Left lung (tissue), 10 donors: ENCODE measurements around the gene C18orf32. TPM values are rescaled to one million over a fixed set of nuclear protein-coding genes. Genes with fewer than 3 reads are reported as not detected.

Experiments
- ATAC-seq: fragments of 200-7000 bp; cut with Tn5 transposase; one replicate; pipeline ENCODE4 v1.9.1; 2020; ENCODE audit warnings: moderate library complexity
- DNase-seq, 4 donors: peaks; one replicate each; pipeline ENCODE4 v3.0.0-alpha.2; 2013 to 2020
- H3K27ac ChIP-seq, 2 donors: fragments of 200-600 bp; sonication (generic) in 1 of 2; one replicate each; pipeline versions ENCODE4 v1.5.0 to v1.8.0; 2020 to 2021
- H3K27me3 ChIP-seq, 2 donors: fragments of 200-600 bp; sonication (generic) in 1 of 2; one replicate each; pipeline versions ENCODE4 v1.5.0 to v1.8.0; 2020 to 2021
- H3K36me3 ChIP-seq, 2 donors: fragments of 200-600 bp; sonication (generic) in 1 of 2; one replicate each; pipeline versions ENCODE4 v1.5.0 to v1.8.0; 2020 to 2021
- H3K4me1 ChIP-seq, 2 donors: fragments of 200-600 bp; one replicate each; pipeline ENCODE4 v1.8.0; 2021
- H3K4me3 ChIP-seq, 2 donors: fragments of 200-600 bp; sonication (generic) in 1 of 2; one replicate each; pipeline versions ENCODE4 v1.5.0 to v1.8.0; 2020 to 2021; ENCODE audit warnings: mild to moderate bottlenecking in 1 of 2
- H3K9me3 ChIP-seq, 2 donors: fragments of 200-600 bp; sonication (generic) in 1 of 2; one replicate each; pipeline versions ENCODE4 v1.5.0 to v1.8.0; 2020 to 2021
- CTCF ChIP-seq, 2 donors: fragments of 200-600 bp; sonication (generic) in 1 of 2; IDR thresholded peaks; one replicate each; pipeline versions ENCODE4 v1.5.0 to v1.8.0; 2021; ENCODE audit warnings: antibody characterized with exemption in 2 of 2
- intact Hi-C, 2 donors: fragments of 100-400 bp; cut with DNase I; formaldehyde crosslinking; loops; one replicate each; pipeline versions ENCODE4 v1.11.2 to v1.14.2; 2022
- polyA plus RNA-seq, 6 donors: library from polyadenylated mRNA; unstranded; fragments of 120-200 nt; gene quantifications; one replicate each; pipeline ENCODE4 v1.2.1, GENCODE V29; 2013; ENCODE audit not compliant: insufficient read length in 6 of 6
- total RNA-seq, 2 donors: library from RNA; stranded (reverse); fragmentation: NEBNext Ultra II Directional; extraction: Animal tissue kit (Norgen Biotek cat#: 25700); gene quantifications; one replicate each; pipeline ENCODE4 v1.2.1, GENCODE V29; 2021
- donor health status: DM: no; HTN: yes; CAD: no.
- donor health status: DM: no; HTN: no; CAD: no.

C18orf32 gene
- total and polyA plus RNA-seq, 8 donors: 22.3 to 78.6 (median 25.6) TPM

DNA sequence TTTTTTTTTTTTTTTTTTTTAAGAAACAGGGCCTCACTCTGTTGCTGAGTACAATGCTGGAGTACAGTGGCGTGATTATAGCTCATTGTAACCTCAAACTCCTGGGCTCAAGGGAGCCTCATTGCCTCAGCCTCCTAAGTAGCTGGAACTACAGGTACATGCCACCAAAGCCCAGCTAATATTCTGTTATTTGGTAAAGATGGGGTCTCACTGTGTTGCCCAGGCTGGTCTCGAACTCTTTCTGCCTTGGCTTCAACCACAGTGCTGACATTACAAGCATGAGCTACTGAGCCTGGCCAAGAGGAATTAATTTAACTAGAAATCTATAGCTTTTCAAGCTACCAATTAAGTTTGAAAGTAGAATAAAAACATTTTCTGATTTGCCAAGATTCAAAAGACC, 54.4 kb downstream of the C18orf32 start:
- no peaks in the 10 kb centered on the region for H3K9me3 ChIP-seq
- no peak overlapping the region for H3K4me3 ChIP-seq
- H3K27ac ChIP-seq: no peak overlapping the region
- no peaks in the 10 kb centered on the region for H3K27me3 ChIP-seq
- peaks cover 0 to 11% of the 10 kb centered on the region in 2 donors for H3K36me3 ChIP-seq
- no peak for TF ChIP-seq CTCF (IDR thresholded peaks at IDR 0.05)
- no peak for DNase-seq
- ATAC-seq: no peak
- intact Hi-C loops: no loop called here
- H3K4me1 ChIP-seq: no peaks in the 10 kb centered on the region

- no peak for DNase-seq
- Histone ChIP-seq H3K4me1 (no peaks in the 10 kb centered on the region), H3K9me3 (no peaks in the 10 kb centered on the region), H3K27me3 (no peaks in the 10 kb centered on the region), H3K36me3 (peaks cover 0 to 11% of the 10 kb centered on the region in 2 donors), H3K27ac (no peak overlapping the region), H3K4me3 (no peak overlapping the region)
- intact Hi-C loops: no loop called here
- TF ChIP-seq CTCF (IDR thresholded peaks at IDR 0.05): no peak
- no peak for ATAC-seq
Measured at GRCh38 chr18:49431165-49431962, 55.7 kb downstream of the C18orf32 start.

Other genes with a start within 250 kb of the C18orf32 start
- 10 to 100 TPM; 55.0 to 64.2 TPM for gene DYM, start 26.6 kb downstream of the C18orf32 start, total RNA-seq
- 10 to 100 TPM; 40.2 to 50.8 (median 46.8) TPM for gene DYM, start 26.6 kb downstream of the C18orf32 start, polyA plus RNA-seq
- gene RPL17, start 5.2 kb upstream of the C18orf32 start, total RNA-seq: 1,000 to 10,000 TPM; 1,308 to 1,365 TPM
- 1,000 to 10,000 TPM; 2,577 to 3,211 (median 2,932) TPM for gene RPL17, start 5.2 kb upstream of the C18orf32 start, polyA plus RNA-seq
- 10 to 100 TPM; 26.0 to 47.1 TPM for gene LIPG, start 74.8 kb upstream of the C18orf32 start, total RNA-seq
- 10 to 100 TPM in 4 of 6 donors, 1 to 10 TPM in 2; 8.8 to 19.8 (median 11.8) TPM for gene LIPG, start 74.8 kb upstream of the C18orf32 start, polyA plus RNA-seq